HepG2 (cell line): ENCODE measurements around the gene MTFR1L. TPM values are rescaled to one million over a fixed set of nuclear protein-coding genes. Genes with fewer than 3 reads are reported as not detected.
A peak's percentile ranks its signal among the peaks of the same experiment; 100 is the strongest.

Source experiments
- CEBPG ChIP-seq: IDR thresholded peaks from 2 replicates; pipeline ENCODE4 v1.6.1; 2016
- CHD2 ChIP-seq: IDR thresholded peaks from 2 replicates; pipeline ENCODE4 v1.6.1; 2011; ENCODE audit warnings: low read depth, low read length, improper control_type of control experiment
- GPN1 ChIP-seq: sonication (generic); formaldehyde crosslinking; IDR thresholded peaks from 2 replicates; pipeline ENCODE4 v1.5.1; 2020; ENCODE audit warnings: missing genetic modification reagents, borderline replicate concordance
- HDAC6 ChIP-seq: fragments of 200-600 bp; sonication (generic); IDR thresholded peaks from 2 replicates; pipeline ENCODE4 v1.7.0; 2017; ENCODE audit warnings: mild to moderate bottlenecking, antibody characterized with exemption, low read length, low read depth
- HNRNPLL ChIP-seq: fragments of 200-400 bp; formaldehyde crosslinking; IDR thresholded peaks from 2 replicates; pipeline ENCODE4 v1.6.1; 2017; ENCODE audit warnings: mild to moderate bottlenecking, low read depth, low read length; ENCODE audit not compliant: poor library complexity, severe bottlenecking
- IRF2 ChIP-seq: IDR thresholded peaks from 2 replicates; pipeline ENCODE4 v1.6.1; 2018; ENCODE audit warnings: missing genetic modification reagents, missing compliant biosample characterization
- KLF12 ChIP-seq: sonication (generic); formaldehyde crosslinking; IDR thresholded peaks from 2 replicates; pipeline ENCODE4 v1.4.0; 2020; ENCODE audit warnings: missing genetic modification reagents, borderline replicate concordance
- NCOA1 ChIP-seq: sonication (generic); formaldehyde crosslinking; IDR thresholded peaks from 2 replicates; pipeline ENCODE4 v1.9.0; 2021; ENCODE audit warnings: missing genetic modification reagents
- NFATC3 ChIP-seq: sonication (generic); formaldehyde crosslinking; IDR thresholded peaks from 2 replicates; pipeline ENCODE4 v1.5.1; 2020; ENCODE audit warnings: mild to moderate bottlenecking, missing genetic modification reagents
- NFIB ChIP-seq: sonication (generic); formaldehyde crosslinking; IDR thresholded peaks from 2 replicates; pipeline ENCODE4 v1.9.0; 2021; ENCODE audit warnings: missing genetic modification reagents, mild to moderate bottlenecking, borderline replicate concordance
- NFYB ChIP-seq: sonication (generic); formaldehyde crosslinking; IDR thresholded peaks from 2 replicates; pipeline ENCODE4 v1.4.0; 2020; ENCODE audit warnings: missing genetic modification reagents
- NONO ChIP-seq, 2 experiments: fragments of 450-650 bp in 1 of 2; sonication (generic) in 1 of 2; formaldehyde crosslinking in 1 of 2; IDR thresholded peaks in 1 of 2; conservative IDR thresholded peaks in 1 of 2; 2 replicates each; pipeline versions ENCODE4 v1.6.1 to v1.8.0; 2017 to 2022; ENCODE audit warnings: mild to moderate bottlenecking in 1 of 2, missing genetic modification reagents in 1 of 2, moderate library complexity in 1 of 2
- NR1H2 ChIP-seq: sonication (generic); formaldehyde crosslinking; IDR thresholded peaks from 2 replicates; pipeline ENCODE4 v1.8.1; 2022; ENCODE audit warnings: low read depth, missing genetic modification reagents, borderline replicate concordance
- NR2F6 ChIP-seq, 2 experiments: IDR thresholded peaks; 2 replicates each; pipeline ENCODE4 v1.6.1; 2016; ENCODE audit warnings: antibody characterized with exemption in 1 of 2, mild to moderate bottlenecking in 1 of 2
- TBP ChIP-seq: sonication (generic); formaldehyde crosslinking; IDR thresholded peaks from 2 replicates; pipeline ENCODE4 v1.5.0; 2020; ENCODE audit warnings: missing genetic modification reagents
- TMF1 ChIP-seq: sonication (generic); formaldehyde crosslinking; IDR thresholded peaks from 2 replicates; pipeline ENCODE4 v1.8.1; 2022; ENCODE audit warnings: low read depth, missing genetic modification reagents
- ZFP36 ChIP-seq: fragments of 150-350 bp; IDR thresholded peaks from 2 replicates; pipeline ENCODE4 v1.6.1; 2018; ENCODE audit warnings: borderline replicate concordance, low read length, low read depth; ENCODE audit not compliant: partially characterized antibody
- ZNF143 ChIP-seq: sonication (generic); formaldehyde crosslinking; IDR thresholded peaks from 2 replicates; pipeline ENCODE4 v1.4.0; 2020; ENCODE audit warnings: missing genetic modification reagents
- ZNF510 ChIP-seq: sonication (generic); formaldehyde crosslinking; IDR thresholded peaks from 2 replicates; pipeline ENCODE4 v1.4.0; 2020; ENCODE audit warnings: low read depth, mild to moderate bottlenecking, missing genetic modification reagents
- ZNF569 ChIP-seq: sonication (generic); formaldehyde crosslinking; IDR thresholded peaks from 2 replicates; pipeline ENCODE4 v1.5.0; 2020; ENCODE audit warnings: mild to moderate bottlenecking, missing genetic modification reagents, moderate library complexity, borderline replicate concordance
- polyA plus RNA-seq, 8 experiments: library from polyadenylated mRNA; depleted of rRNA in 3 of 8; stranded (reverse) in 7 of 8; unstranded in 1 of 8; fragments of >200 nt; fragmentation: Illumina TruSeq in 4 of 8; extraction: Trizol in 4 of 8; gene quantifications; 2 replicates each; pipeline versions ENCODE4 v1.2.1 to v1.2.3, GENCODE V29; 2011 to 2016; ENCODE audit warnings: low read depth in 4 of 8, missing spikeins in 1 of 8, mixed read lengths in 1 of 8; ENCODE audit not compliant: insufficient read depth in 1 of 8
- total RNA-seq, 5 experiments: library from RNA; depleted of rRNA; stranded (reverse); fragments of >200 nt; fragmentation: Illumina TruSeq; extraction: Trizol; gene quantifications; 2 replicates each; pipeline ENCODE4 v1.2.3, GENCODE V29; 2016; ENCODE audit warnings: low read depth in 1 of 5
- TF ChIP-seq, protein P1 (sequence below): sonication (generic); formaldehyde crosslinking; IDR thresholded peaks from 2 replicates; pipeline ENCODE4 v1.4.0; 2020; ENCODE audit warnings: low read depth, mild to moderate bottlenecking, missing genetic modification reagents
- TF ChIP-seq, protein P2 (sequence below): IDR thresholded peaks from 2 replicates; pipeline ENCODE4 v1.6.1; 2016; ENCODE audit warnings: missing biosample characterization, missing genetic modification reagents, low read depth
- TF ChIP-seq, protein P3 (sequence below): sonication (generic); formaldehyde crosslinking; IDR thresholded peaks from 2 replicates; pipeline ENCODE4 v1.5.0; 2020; ENCODE audit warnings: missing genetic modification reagents

MTFR1L gene
- total and polyA plus RNA-seq, 2 of the 13 experiments (the other 11 are each of a cell fraction or from before 2014, with no cell fraction given) = 38.0 to 55.7 TPM

DNA sequence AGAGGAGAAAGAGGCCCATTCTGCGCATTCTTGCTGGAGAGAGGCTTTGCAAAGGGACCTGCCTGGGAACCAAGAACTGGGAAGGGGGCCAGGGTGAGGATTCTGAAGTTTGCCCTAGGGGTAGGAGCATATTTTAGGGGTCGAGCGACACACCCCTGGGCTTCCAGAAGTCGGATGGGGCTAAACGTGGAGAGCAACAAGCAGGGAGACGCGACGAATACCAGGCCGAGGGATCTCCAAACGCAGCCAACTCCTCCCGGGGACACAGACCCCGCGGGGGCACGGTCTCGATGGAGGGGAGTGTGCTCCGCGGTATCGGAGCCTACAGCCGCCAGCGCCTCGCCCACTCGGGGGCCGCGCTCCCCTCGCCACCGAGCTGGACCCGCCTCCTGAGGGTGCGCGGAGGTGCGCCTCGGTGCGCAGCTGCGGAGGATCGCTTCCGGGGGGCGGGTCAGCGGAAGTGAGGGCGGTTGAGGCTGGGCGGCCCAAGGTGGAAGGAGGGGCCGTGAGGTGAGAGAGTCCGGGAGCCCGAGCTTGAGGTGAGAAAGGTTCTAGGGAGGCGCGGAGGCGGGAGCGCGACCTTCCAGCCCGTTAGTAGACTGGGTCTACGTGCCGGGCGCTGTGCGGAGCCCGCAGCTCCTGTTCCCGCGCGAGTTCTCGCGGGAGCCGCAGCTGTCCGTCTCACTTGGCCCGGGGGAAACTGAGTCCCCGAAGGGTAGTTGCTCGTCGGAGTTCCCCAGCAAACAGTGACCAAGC, at the start of gene MTFR1L (continued):
- 0 out of 2 replicates have a peak, but pooled peaks have one; percentile 13 for TF ChIP-seq ZNF143 (CRISPR knock-in tag)
- TF ChIP-seq NFIB (CRISPR knock-in tag) = no peak
- no peak for TF ChIP-seq KLF12
- 0 out of 2 replicates have a peak, but pooled peaks have one; percentile 26 for TF ChIP-seq NR2F6 (IDR thresholded peaks at IDR 0.05)
- peak; percentile 79 for TF ChIP-seq NR2F6 (CRISPR knock-in tag; IDR thresholded peaks at IDR 0.05)
- peak; percentile 72 for TF ChIP-seq HNRNPLL
- TF ChIP-seq, protein P1, sequence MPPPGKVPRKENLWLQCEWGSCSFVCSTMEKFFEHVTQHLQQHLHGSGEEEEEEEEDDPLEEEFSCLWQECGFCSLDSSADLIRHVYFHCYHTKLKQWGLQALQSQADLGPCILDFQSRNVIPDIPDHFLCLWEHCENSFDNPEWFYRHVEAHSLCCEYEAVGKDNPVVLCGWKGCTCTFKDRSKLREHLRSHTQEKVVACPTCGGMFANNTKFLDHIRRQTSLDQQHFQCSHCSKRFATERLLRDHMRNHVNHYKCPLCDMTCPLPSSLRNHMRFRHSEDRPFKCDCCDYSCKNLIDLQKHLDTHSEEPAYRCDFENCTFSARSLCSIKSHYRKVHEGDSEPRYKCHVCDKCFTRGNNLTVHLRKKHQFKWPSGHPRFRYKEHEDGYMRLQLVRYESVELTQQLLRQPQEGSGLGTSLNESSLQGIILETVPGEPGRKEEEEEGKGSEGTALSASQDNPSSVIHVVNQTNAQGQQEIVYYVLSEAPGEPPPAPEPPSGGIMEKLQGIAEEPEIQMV (CRISPR knock-in tag) = peak; percentile 63; the same call in 1 of the 2 replicates
- TF ChIP-seq ZFP36 = no peak
- TF ChIP-seq NCOA1 = no peak
- no peak for TF ChIP-seq ZNF510 (CRISPR knock-in tag)
- TF ChIP-seq IRF2 (CRISPR knock-in tag) = peak; percentile 82
- TF ChIP-seq TMF1 (CRISPR knock-in tag) = no peak
- peak; percentile 9; the same call in 1 of the 2 replicates for TF ChIP-seq NFYB
- peak; percentile 96 for TF ChIP-seq CHD2
- 0 out of 2 replicates have a peak, but pooled peaks have one; percentile 79 for TF ChIP-seq NFATC3
- TF ChIP-seq, protein P2, sequence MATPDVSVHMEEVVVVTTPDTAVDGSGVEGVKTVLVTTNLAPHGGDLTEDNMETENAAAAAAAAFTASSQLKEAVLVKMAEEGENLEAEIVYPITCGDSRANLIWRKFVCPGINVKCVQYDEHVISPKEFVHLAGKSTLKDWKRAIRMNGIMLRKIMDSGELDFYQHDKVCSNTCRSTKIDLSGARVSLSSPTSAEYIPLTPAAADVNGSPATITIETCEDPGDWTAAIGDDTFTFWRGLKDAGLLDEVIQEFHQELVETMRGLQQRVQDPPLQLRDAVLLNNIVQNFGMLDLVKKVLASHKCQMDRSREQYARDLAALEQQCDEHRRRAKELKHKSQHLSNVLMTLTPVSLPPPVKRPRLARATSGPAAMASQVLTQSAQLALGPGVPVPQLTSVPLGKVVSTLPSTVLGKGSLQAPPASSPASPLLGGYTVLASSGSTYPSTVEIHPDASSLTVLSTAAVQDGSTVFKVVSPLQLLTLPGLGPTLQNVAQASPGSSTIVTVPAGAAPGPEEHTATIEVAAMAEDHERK (CRISPR knock-in tag) = no peak
- no peak for TF ChIP-seq TBP (CRISPR knock-in tag)
- 0 out of 2 replicates have a peak, but pooled peaks have one; percentile 20 for TF ChIP-seq ZNF569 (CRISPR knock-in tag)
- TF ChIP-seq CEBPG = no peak
- TF ChIP-seq NONO (IDR thresholded peaks at IDR 0.05) = no peak
- TF ChIP-seq NONO (CRISPR knock-in tag; conservative IDR thresholded peaks at IDR 0.05) = peak; percentile 66; the same call in 1 of the 2 replicates
- TF ChIP-seq, protein P3, sequence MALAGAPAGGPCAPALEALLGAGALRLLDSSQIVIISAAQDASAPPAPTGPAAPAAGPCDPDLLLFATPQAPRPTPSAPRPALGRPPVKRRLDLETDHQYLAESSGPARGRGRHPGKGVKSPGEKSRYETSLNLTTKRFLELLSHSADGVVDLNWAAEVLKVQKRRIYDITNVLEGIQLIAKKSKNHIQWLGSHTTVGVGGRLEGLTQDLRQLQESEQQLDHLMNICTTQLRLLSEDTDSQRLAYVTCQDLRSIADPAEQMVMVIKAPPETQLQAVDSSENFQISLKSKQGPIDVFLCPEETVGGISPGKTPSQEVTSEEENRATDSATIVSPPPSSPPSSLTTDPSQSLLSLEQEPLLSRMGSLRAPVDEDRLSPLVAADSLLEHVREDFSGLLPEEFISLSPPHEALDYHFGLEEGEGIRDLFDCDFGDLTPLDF (CRISPR knock-in tag) = 0 out of 2 replicates have a peak, but pooled peaks have one; percentile 33
- peak; percentile 6; the same call in 1 of the 2 replicates for TF ChIP-seq NR1H2 (CRISPR knock-in tag)
- no peak for TF ChIP-seq HDAC6
- TF ChIP-seq GPN1 = no peak; the same call in 1 of the 2 replicates
